ENCODE measurements around the gene APH1B. TPM values are rescaled to one million over a fixed set of nuclear protein-coding genes. Genes with fewer than 3 reads are reported as not detected.

Gene APH1B
- total RNA-seq, 1 experiment from 2014 or later: 5.2 TPM

DNA sequence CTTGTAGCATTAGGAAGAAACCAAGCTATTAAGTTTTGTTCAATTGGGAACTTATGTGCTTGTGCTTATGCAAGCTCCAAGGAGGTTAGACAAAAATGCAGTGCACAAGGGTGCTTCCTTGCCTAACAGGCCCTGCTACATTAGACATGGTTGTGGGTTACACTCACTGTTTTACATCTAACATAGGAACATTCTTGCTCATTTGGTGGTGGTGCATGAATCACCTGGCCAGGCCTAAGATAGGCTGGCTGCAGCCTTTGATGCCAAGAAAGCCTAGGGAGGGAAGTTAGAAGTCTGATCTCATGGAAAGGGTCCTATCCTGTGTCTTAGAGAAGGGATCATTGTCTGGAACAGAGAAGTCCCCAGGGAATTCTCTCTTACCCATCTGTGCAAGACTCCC lies 60.8 kb downstream of the APH1B start:
- no peak overlapping the region for H3K4me3 Mint-ChIP-seq (ENCODE audit: unreplicated experiment)
- H3K27me3 Mint-ChIP-seq (ENCODE audit: insufficient read depth, unreplicated experiment): no peaks in the 10 kb centered on the region
- H3K27ac Mint-ChIP-seq (ENCODE audit: low read depth, unreplicated experiment): no peak overlapping the region
- BruUV-seq (replicated peaks): no TSS peak
- TF ChIP-seq, protein P1, sequence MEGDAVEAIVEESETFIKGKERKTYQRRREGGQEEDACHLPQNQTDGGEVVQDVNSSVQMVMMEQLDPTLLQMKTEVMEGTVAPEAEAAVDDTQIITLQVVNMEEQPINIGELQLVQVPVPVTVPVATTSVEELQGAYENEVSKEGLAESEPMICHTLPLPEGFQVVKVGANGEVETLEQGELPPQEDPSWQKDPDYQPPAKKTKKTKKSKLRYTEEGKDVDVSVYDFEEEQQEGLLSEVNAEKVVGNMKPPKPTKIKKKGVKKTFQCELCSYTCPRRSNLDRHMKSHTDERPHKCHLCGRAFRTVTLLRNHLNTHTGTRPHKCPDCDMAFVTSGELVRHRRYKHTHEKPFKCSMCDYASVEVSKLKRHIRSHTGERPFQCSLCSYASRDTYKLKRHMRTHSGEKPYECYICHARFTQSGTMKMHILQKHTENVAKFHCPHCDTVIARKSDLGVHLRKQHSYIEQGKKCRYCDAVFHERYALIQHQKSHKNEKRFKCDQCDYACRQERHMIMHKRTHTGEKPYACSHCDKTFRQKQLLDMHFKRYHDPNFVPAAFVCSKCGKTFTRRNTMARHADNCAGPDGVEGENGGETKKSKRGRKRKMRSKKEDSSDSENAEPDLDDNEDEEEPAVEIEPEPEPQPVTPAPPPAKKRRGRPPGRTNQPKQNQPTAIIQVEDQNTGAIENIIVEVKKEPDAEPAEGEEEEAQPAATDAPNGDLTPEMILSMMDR (IDR thresholded peaks at IDR 0.05; ENCODE audit: unreplicated experiment): no peak
- H3K9me3 Mint-ChIP-seq (ENCODE audit: unreplicated experiment): no peaks in the 10 kb centered on the region
- CTCF ChIA-PET: interaction anchor here (0.6 to 1.5 kb wide), 5 partner anchors 11 to 294 kb away, joined by 3 to 4 read pairs (median 3); no protein-coding TSS in a partner anchor
- POLR2A ChIA-PET: interaction anchor here (3.7 kb wide), 1 partner anchor 11 kb away, joined by 15 read pairs; no protein-coding TSS in a partner anchor
- DNase-seq (ENCODE audit: unreplicated experiment): no peak
- peaks cover under 1% of the 10 kb centered on the region for H3K4me1 Mint-ChIP-seq (ENCODE audit: insufficient read depth, unreplicated experiment)
- H3K36me3 Mint-ChIP-seq (ENCODE audit: insufficient read depth, unreplicated experiment): peaks cover 37% of the 10 kb centered on the region
- intact Hi-C loops (cut with micrococcal nuclease): no loop called here

DNA sequence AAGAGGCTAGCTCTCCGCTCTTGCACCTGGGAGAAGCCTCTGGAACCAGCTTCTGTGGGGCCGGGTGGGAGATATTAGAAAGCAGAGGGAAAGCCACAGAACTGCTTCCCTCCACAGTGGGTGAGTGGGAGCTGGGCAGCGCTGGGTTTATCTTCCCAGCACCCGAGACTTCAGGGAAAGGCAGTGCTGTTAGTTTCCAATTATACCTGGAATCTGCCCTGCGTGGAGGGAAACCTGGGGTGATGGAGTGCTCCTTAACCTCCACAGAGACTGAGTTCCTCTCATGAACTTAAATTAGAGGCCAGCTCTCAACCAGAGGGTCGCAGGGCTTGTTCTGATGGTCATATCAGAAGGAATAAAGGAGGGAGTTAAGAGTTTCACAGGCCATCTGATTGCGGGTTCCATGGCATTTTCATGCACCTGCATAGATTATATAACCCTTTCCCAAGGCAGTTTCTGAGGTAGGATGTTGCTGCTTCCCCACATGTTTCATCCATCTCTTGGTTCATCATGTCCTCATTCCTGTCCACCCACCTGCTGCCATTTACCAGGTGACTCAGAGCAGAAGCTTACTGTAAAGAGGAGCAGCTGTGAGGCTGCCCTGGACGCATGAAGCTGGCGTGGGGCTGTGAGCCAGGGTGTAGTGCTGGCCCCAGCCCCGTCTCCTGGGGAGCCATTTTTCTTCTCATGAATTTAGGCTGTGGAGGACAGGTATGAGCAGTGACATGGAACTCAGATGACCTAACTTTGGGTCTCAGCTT lies 61.8 kb downstream of the APH1B start:
- CTCF ChIA-PET: interaction anchor here (0.6 to 1.5 kb wide), 5 partner anchors 12 to 728 kb away, joined by 3 to 4 read pairs (median 3); no protein-coding TSS in a partner anchor
- intact Hi-C loops (cut with micrococcal nuclease): no loop called here
- no TSS peak for BruUV-seq (replicated peaks)
- Mint-ChIP-seq H3K36me3 (ENCODE audit: insufficient read depth, unreplicated experiment) (peaks cover 32% of the 10 kb centered on the region), H3K4me1 (ENCODE audit: insufficient read depth, unreplicated experiment) (no peaks in the 10 kb centered on the region), H3K4me3 (ENCODE audit: unreplicated experiment) (no peak overlapping the region), H3K9me3 (ENCODE audit: unreplicated experiment) (no peaks in the 10 kb centered on the region), H3K27me3 (ENCODE audit: insufficient read depth, unreplicated experiment) (no peaks in the 10 kb centered on the region), H3K27ac (ENCODE audit: low read depth, unreplicated experiment) (no peak overlapping the region)
- DNase-seq (ENCODE audit: unreplicated experiment): no peak
- POLR2A ChIA-PET: interaction anchor here (3.7 kb wide), 1 partner anchor 10 kb away, joined by 15 read pairs; no protein-coding TSS in a partner anchor
- TF ChIP-seq, protein P1 (IDR thresholded peaks at IDR 0.05; ENCODE audit: unreplicated experiment): no peak

DNA sequence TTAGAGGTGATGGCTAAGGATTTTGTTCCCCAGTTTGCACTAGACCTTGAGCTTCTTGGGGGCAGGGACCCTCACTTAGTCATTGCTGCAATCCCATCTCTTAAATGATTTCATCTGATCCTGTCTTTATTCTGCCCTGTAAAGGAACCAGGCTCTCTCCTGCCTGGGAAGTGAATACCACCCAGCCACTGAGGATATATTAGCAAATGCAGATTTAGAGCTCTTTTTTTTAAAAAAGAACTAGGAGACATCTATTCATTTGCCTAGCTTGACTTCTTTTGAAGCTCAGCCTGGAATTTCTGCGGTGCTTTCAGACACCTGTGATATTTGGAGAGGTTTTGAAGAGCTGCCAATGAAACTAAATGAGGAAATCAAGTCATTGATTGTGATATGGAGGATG lies 62.4 kb downstream of the APH1B start:
- POLR2A ChIA-PET: interaction anchor here (3.7 kb wide), 1 partner anchor 9 kb away, joined by 15 read pairs; no protein-coding TSS in a partner anchor
- H3K36me3 Mint-ChIP-seq (ENCODE audit: insufficient read depth, unreplicated experiment): peaks cover 28% of the 10 kb centered on the region
- no peak for DNase-seq (ENCODE audit: unreplicated experiment)
- no peak overlapping the region for H3K4me3 Mint-ChIP-seq (ENCODE audit: unreplicated experiment)
- intact Hi-C loops (cut with micrococcal nuclease): no loop called here
- H3K27me3 Mint-ChIP-seq (ENCODE audit: insufficient read depth, unreplicated experiment): no peaks in the 10 kb centered on the region
- H3K9me3 Mint-ChIP-seq (ENCODE audit: unreplicated experiment): no peaks in the 10 kb centered on the region
- CTCF ChIA-PET: interaction anchor here (0.6 to 1.0 kb wide), 2 partner anchors 33 to 727 kb away, joined by 3 read pairs; no protein-coding TSS in a partner anchor
- H3K4me1 Mint-ChIP-seq (ENCODE audit: insufficient read depth, unreplicated experiment): peaks cover 3% of the 10 kb centered on the region
- TF ChIP-seq, protein P1 (IDR thresholded peaks at IDR 0.05; ENCODE audit: unreplicated experiment): no peak
- H3K27ac Mint-ChIP-seq (ENCODE audit: low read depth, unreplicated experiment): no peak overlapping the region
- BruUV-seq (replicated peaks): no TSS peak

GRCh38 chr15:63340353-63340752 lies 62.9 kb downstream of the APH1B start:
- TF ChIP-seq, protein P1 (IDR thresholded peaks at IDR 0.05; ENCODE audit: unreplicated experiment): no peak
- Mint-ChIP-seq H3K36me3 (ENCODE audit: insufficient read depth, unreplicated experiment) (peaks cover 25% of the 10 kb centered on the region), H3K27me3 (ENCODE audit: insufficient read depth, unreplicated experiment) (no peaks in the 10 kb centered on the region), H3K9me3 (ENCODE audit: unreplicated experiment) (no peaks in the 10 kb centered on the region), H3K27ac (ENCODE audit: low read depth, unreplicated experiment) (no peak overlapping the region), H3K4me1 (ENCODE audit: insufficient read depth, unreplicated experiment) (peaks cover 7% of the 10 kb centered on the region), H3K4me3 (ENCODE audit: unreplicated experiment) (no peak overlapping the region)
- intact Hi-C loops (cut with micrococcal nuclease): no loop called here
- no TSS peak for BruUV-seq (replicated peaks)
- DNase-seq (ENCODE audit: unreplicated experiment): no peak
- POLR2A ChIA-PET: interaction anchor here (3.7 kb wide), 1 partner anchor 9 kb away, joined by 15 read pairs; no protein-coding TSS in a partner anchor
- CTCF ChIA-PET: no interaction called here

Data from MCF 10A (cell line).